Lower leg skin (tissue), 3 donors: ENCODE results near the gene NPDC1.
A peak's percentile ranks its signal among the peaks of the same experiment; 100 is the strongest.

Source experiments
- POLR2A ChIP-seq, 2 donors: fragments of 450-650 bp; IDR thresholded peaks; one replicate each; pipeline ENCODE4 v1.6.1; 2016 to 2017; ENCODE audit warnings: antibody characterized with exemption in 2 of 2, mild to moderate bottlenecking in 1 of 2, moderate library complexity in 1 of 2
- TF ChIP-seq, protein P1 (sequence below), 3 donors: fragments of 450-650 bp; IDR thresholded peaks; one replicate each; pipeline ENCODE4 v1.5.1; 2016; ENCODE audit warnings: antibody characterized with exemption in 3 of 3, mild to moderate bottlenecking in 3 of 3, moderate library complexity in 2 of 3

DNA sequence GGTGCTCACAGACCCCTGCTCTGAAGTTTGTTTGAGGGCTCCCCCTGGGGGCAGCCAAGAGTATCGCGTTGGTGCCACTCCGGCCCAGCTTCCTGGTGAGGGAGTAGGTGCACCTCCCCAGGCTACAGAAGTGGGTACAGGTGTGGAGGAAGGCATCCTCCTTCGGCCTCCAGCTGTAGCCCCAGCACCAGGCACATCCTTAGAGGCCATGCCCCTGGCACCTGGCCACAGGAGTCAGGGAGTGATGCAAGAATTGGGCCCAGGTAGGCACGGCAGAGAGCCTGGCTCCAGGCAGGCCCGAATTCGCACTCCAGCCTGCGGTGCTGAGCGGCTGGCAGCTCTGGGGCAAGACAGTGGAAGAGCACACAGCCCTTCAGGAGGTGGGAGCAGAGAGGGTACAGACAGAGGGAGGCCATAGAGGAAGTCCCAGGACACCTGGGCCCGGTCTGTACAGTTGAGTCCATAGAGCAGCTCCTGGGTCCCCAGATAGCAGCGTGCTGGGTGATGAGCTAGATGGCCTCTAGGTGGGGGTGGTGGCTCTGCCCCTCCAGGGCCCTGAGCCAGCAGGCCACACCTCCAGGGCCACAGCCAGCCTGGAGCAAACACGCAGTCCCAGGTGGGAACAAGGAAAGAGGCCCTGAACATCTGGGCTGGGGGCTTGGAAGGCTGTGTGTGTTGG, 22.0 kb upstream of the NPDC1 start:
- TF ChIP-seq, protein P1, sequence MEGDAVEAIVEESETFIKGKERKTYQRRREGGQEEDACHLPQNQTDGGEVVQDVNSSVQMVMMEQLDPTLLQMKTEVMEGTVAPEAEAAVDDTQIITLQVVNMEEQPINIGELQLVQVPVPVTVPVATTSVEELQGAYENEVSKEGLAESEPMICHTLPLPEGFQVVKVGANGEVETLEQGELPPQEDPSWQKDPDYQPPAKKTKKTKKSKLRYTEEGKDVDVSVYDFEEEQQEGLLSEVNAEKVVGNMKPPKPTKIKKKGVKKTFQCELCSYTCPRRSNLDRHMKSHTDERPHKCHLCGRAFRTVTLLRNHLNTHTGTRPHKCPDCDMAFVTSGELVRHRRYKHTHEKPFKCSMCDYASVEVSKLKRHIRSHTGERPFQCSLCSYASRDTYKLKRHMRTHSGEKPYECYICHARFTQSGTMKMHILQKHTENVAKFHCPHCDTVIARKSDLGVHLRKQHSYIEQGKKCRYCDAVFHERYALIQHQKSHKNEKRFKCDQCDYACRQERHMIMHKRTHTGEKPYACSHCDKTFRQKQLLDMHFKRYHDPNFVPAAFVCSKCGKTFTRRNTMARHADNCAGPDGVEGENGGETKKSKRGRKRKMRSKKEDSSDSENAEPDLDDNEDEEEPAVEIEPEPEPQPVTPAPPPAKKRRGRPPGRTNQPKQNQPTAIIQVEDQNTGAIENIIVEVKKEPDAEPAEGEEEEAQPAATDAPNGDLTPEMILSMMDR (IDR thresholded peaks at IDR 0.05), result peak in 1 of 3 donors; percentile 7
- TF ChIP-seq POLR2A (IDR thresholded peaks at IDR 0.05), result no peak
